OCI-LY7 (cell line): Measurements from ENCODE around the gene PRDM12.

Experiments
- CTCF ChIP-seq: fragments of 200-600 bp; sonication (generic); conservative IDR thresholded peaks from 2 replicates; pipeline ENCODE4 v1.5.1; 2014; ENCODE audit warnings: mild to moderate bottlenecking, antibody characterized with exemption, low read length, moderate library complexity, mixed read lengths
- EZH2phosphoT487 ChIP-seq: fragments of 200-600 bp; sonication (generic); IDR thresholded peaks from 2 replicates; pipeline ENCODE4 v1.6.1; 2018; ENCODE audit warnings: low read depth, borderline replicate concordance, mild to moderate bottlenecking, mixed run types, antibody characterized with exemption, low read length, moderate library complexity, mixed read lengths

DNA sequence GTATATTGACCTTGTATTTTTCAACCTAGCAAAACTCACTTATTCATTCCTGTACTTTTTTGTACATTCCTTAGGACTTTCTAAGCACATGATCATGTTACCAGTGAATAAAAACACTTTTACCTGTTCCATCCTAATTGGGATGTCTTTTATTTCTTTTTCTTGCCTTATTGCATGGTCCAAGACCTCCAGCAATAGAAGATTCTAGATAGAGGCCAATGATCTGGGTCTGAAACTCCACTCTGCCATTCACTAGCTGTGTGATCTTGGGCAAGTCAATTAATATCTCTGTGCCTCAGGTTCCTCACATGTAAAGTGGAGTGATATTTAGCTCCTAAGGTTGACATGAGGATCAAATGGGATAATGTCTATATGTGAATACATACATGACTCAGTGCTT lies 20.7 kb downstream of the PRDM12 start:
- TF ChIP-seq CTCF (no peak), EZH2phosphoT487 (no peak)
